PC-9 (cell line): Measurements from ENCODE around the gene TBL1XR1. TPM values are rescaled to one million over a fixed set of nuclear protein-coding genes. Genes with fewer than 3 reads are reported as not detected.

ENCODE experiments used
- BruUV-seq: library from RNA; stranded (reverse); fragments of 400-500 nt; replicated peaks from 2 replicates; lab custom pipeline; 2021; lab: Mats Ljungman, UMichigan
- CTCF ChIA-PET: fragments of 300-600 bp; sonication (Branson Sonifier 250); formaldehyde crosslinking; loops from one replicate; lab custom pipeline; 2022; ENCODE audit warnings: antibody characterized with exemption; lab: Charles Lee
- POLR2A ChIA-PET: fragments of 300-600 bp; sonication (Branson Sonifier 250); formaldehyde crosslinking; loops from one replicate; lab custom pipeline; 2022; ENCODE audit warnings: antibody characterized with exemption; ENCODE audit not compliant: unreplicated experiment; lab: Charles Lee
- DNase-seq, 2 experiments: peaks; one replicate each; pipeline versions ENCODE4 v3.0.0 to v3.0.0-alpha.2; 2015 to 2022; ENCODE audit warnings: mixed read lengths in 1 of 2
- H2AFZ ChIP-seq: fragments of 200-600 bp; sonication (generic); 2 replicates; pipeline ENCODE4 v1.8.1; 2017; ENCODE audit warnings: antibody characterized with exemption
- H3F3A ChIP-seq: fragments of 200-600 bp; sonication (generic); 2 replicates; pipeline ENCODE4 v1.8.1; 2017; ENCODE audit warnings: antibody characterized with exemption, mild to moderate bottlenecking, low read depth; ENCODE audit not compliant: insufficient read depth
- H3K27ac ChIP-seq: fragments of 200-600 bp; sonication (generic); 2 replicates; pipeline ENCODE4 v1.6.1; 2016; ENCODE audit warnings: mixed run types
- H3K27me3 ChIP-seq: fragments of 200-600 bp; sonication (generic); 2 replicates; pipeline ENCODE4 v1.6.1; 2016; ENCODE audit warnings: low read depth, mixed run types; ENCODE audit not compliant: insufficient read depth
- H3K36me3 ChIP-seq: fragments of 200-600 bp; sonication (generic); 2 replicates; pipeline ENCODE4 v1.6.1; 2016; ENCODE audit warnings: low read depth, mixed run types
- H3K4me1 ChIP-seq: fragments of 200-600 bp; sonication (generic); replicated peaks from 2 replicates; pipeline ENCODE4 v1.6.1; 2016; ENCODE audit warnings: mixed run types; ENCODE audit not compliant: insufficient read depth
- H3K4me2 ChIP-seq: fragments of 200-600 bp; sonication (generic); 2 replicates; pipeline ENCODE4 v1.6.1; 2017; ENCODE audit warnings: mixed run types
- H3K4me3 ChIP-seq: fragments of 200-600 bp; sonication (generic); 2 replicates; pipeline ENCODE4 v1.6.1; 2016; ENCODE audit warnings: mixed run types
- H3K79me2 ChIP-seq: fragments of 200-600 bp; sonication (generic); 2 replicates; pipeline ENCODE4 v1.6.1; 2017; ENCODE audit warnings: low read depth, mixed run types
- H3K9me2 ChIP-seq: fragments of 200-600 bp; sonication (generic); 2 replicates; pipeline ENCODE4 v1.8.1; 2017; ENCODE audit warnings: mild to moderate bottlenecking; ENCODE audit not compliant: insufficient read depth
- H3K9me3 ChIP-seq: fragments of 200-600 bp; sonication (generic); 2 replicates; pipeline ENCODE4 v1.8.1; 2016; ENCODE audit warnings: low read depth; ENCODE audit not compliant: insufficient read depth
- H4K20me1 ChIP-seq: fragments of 200-600 bp; sonication (generic); 2 replicates; pipeline ENCODE4 v1.8.1; 2017; ENCODE audit not compliant: insufficient read depth
- CTCF ChIP-seq: fragments of 200-600 bp; sonication (generic); conservative IDR thresholded peaks from 2 replicates; pipeline ENCODE4 v1.6.1; 2017; ENCODE audit warnings: mixed run types, antibody characterized with exemption, mild to moderate bottlenecking, moderate library complexity
- EZH2 ChIP-seq: fragments of 200-600 bp; sonication (generic); IDR thresholded peaks from 2 replicates; pipeline ENCODE4 v1.8.0; 2017; ENCODE audit warnings: antibody characterized with exemption, low read depth
- intact Hi-C: fragments of 100-400 bp; cut with micrococcal nuclease; formaldehyde crosslinking; loops from one replicate; pipeline ENCODE4 v1.10.0; 2022; ENCODE audit not compliant: unreplicated experiment
- total RNA-seq: library from RNA; stranded (reverse); gene quantifications from 2 replicates; pipeline ENCODE4 v1.2.3, GENCODE V29; 2021

The TBL1XR1 gene
- total RNA-seq, 1 experiment from 2014 or later, result 243 TPM

DNA sequence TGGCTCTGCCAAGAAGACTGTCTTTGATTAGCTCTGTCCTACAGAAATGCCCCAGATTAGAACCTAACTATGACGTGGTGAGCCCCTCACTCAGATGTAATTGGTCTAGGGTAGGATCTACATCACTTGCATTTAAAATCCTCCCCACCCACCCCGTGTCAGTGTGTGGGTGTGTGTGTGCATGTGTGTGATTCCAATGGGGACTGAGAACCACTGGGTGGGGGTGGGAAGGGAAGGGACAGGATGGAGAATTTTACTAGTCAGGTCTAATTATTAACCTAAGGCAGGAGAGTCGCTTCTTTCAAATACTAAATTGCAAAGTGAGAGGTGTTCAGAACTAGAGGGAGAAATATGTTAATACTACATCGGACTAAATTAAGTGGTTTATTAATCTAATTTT is 91.7 kb downstream of the TBL1XR1 start:
- H3K4me2 ChIP-seq, result no peak overlapping the region
- no TSS peak for BruUV-seq

GRCh38 chr3:177104299-177104992 is 92.8 kb downstream of the TBL1XR1 start:
- no TSS peak for BruUV-seq
- POLR2A ChIA-PET, result interaction anchor here (0.6 kb wide), 1 partner anchor 399 kb away, joined by 13 read pairs; no protein-coding TSS in a partner anchor
- H4K20me1 ChIP-seq, result peaks cover 74% of the 10 kb centered on the region
- no peak overlapping the region for H3K4me3 ChIP-seq
- CTCF ChIA-PET, result no interaction called here
- H3K4me1 ChIP-seq, result no peaks in the 10 kb centered on the region
- H3K27ac ChIP-seq, result no peak overlapping the region
- TF ChIP-seq CTCF, result no peak
- no peak for TF ChIP-seq EZH2
- DNase-seq, result no peak
- intact Hi-C loops, result no loop called here
- H3K27me3 ChIP-seq, result no peaks in the 10 kb centered on the region
- H3K9me2 ChIP-seq, result no peaks in the 10 kb centered on the region
- H2AFZ ChIP-seq, result no peak overlapping the region
- no peaks in the 10 kb centered on the region for H3K36me3 ChIP-seq
- H3F3A ChIP-seq, result peaks cover 39% of the 10 kb centered on the region
- peaks cover 100% of the 10 kb centered on the region for H3K79me2 ChIP-seq
- H3K9me3 ChIP-seq, result no peaks in the 10 kb centered on the region; the same call in 1 of the 2 replicates
- no peak overlapping the region for H3K4me2 ChIP-seq

More for the DNA sequence above, 91.7 kb downstream of the TBL1XR1 start:
- Histone ChIP-seq H3K9me2 (no peaks in the 10 kb centered on the region), H2AFZ (no peak overlapping the region), H3F3A (peaks cover 38% of the 10 kb centered on the region), H3K27ac (no peak overlapping the region), H3K36me3 (no peaks in the 10 kb centered on the region), H4K20me1 (peaks cover 74% of the 10 kb centered on the region), H3K4me1 (no peaks in the 10 kb centered on the region), H3K79me2 (peaks cover 100% of the 10 kb centered on the region), H3K27me3 (no peaks in the 10 kb centered on the region), H3K9me3 (no peaks in the 10 kb centered on the region; the same call in 1 of the 2 replicates), H3K4me3 (no peak overlapping the region)
- CTCF ChIA-PET, result no interaction called here
- POLR2A ChIA-PET, result no interaction called here
- DNase-seq, result no peak
- no peak for TF ChIP-seq EZH2
- no peak for TF ChIP-seq CTCF
- intact Hi-C loops, result no loop called here

DNA sequence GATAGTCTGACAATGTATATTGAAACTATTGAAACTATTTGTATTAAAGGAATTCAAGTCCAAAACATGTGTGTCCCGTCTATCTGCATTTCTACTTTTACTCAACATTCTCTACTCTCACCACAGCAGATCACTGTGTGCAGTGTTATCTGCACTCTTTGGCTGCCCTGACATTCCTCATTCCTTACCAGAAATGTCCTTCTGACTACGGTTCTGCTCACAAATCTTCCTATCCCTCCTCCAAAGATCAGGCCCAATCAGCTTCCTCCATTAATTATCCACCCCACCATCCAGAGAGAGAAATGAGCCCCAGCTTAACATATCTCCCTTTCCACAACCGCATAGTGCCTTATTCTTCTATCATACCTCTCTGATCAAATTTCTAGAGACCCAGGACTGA is 94.7 kb downstream of the TBL1XR1 start:
- no peaks in the 10 kb centered on the region for H3K9me2 ChIP-seq
- peaks cover 43% of the 10 kb centered on the region for H3F3A ChIP-seq
- POLR2A ChIA-PET, result no interaction called here
- H3K27ac ChIP-seq, result no peak overlapping the region
- peaks cover 64% of the 10 kb centered on the region for H4K20me1 ChIP-seq
- H3K4me3 ChIP-seq, result no peak overlapping the region
- CTCF ChIA-PET, result no interaction called here
- H3K9me3 ChIP-seq, result no peaks in the 10 kb centered on the region; the same call in 1 of the 2 replicates
- no peak overlapping the region for H3K4me2 ChIP-seq
- no TSS peak for BruUV-seq
- no peak for TF ChIP-seq CTCF
- TF ChIP-seq EZH2, result no peak
- intact Hi-C loops, result no loop called here
- no peak for DNase-seq
- H3K27me3 ChIP-seq, result no peaks in the 10 kb centered on the region
- H3K4me1 ChIP-seq, result no peaks in the 10 kb centered on the region
- 0 out of 2 replicates have a peak, but pooled peaks cover 5% of the 10 kb centered on the region for H3K36me3 ChIP-seq
- peaks cover 98% of the 10 kb centered on the region for H3K79me2 ChIP-seq
- no peak overlapping the region for H2AFZ ChIP-seq
